ENCODE data around the gene LIN37.

LIN37 gene

DNA sequence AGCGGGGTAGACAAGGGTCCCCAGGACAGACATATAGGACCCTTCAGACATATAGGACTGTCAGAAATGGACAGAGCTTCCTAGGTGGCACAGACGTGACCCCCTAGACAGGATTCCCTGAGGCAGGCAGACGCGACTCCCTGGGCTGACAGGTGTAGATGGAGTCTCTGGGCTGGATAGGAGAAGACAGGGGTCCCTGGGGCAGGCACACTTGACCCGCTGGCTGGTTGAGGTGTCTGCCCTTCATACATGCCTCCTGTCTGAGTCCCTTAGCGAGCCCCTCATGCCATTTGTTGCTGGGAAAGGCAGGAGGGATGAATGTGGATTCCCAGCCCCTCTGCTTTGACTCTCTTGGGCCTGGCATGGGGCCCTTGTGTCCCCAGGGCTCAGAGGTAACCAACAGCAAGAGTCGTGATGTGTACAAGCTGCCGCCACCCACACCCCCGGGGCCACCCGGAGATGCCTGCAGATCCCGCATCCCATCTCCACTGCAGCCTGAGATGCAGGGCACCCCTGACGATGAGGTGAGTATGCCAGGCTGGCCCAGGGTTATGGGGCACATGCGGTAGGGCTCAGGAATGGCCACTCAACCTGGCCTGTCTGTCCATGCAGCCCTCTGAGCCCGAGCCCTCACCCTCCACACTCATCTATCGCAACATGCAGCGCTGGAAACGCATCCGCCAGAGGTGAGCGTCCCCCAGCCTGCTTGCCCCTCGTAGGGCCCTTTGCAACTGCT, 5.4 kb downstream of the LIN37 start:
- peaks cover 17% of the 10 kb centered on the region for H3K36me3 ChIP-seq (ENCODE audit: control insufficient read depth, insufficient read depth, low read length)
- TF ChIP-seq, protein P1, sequence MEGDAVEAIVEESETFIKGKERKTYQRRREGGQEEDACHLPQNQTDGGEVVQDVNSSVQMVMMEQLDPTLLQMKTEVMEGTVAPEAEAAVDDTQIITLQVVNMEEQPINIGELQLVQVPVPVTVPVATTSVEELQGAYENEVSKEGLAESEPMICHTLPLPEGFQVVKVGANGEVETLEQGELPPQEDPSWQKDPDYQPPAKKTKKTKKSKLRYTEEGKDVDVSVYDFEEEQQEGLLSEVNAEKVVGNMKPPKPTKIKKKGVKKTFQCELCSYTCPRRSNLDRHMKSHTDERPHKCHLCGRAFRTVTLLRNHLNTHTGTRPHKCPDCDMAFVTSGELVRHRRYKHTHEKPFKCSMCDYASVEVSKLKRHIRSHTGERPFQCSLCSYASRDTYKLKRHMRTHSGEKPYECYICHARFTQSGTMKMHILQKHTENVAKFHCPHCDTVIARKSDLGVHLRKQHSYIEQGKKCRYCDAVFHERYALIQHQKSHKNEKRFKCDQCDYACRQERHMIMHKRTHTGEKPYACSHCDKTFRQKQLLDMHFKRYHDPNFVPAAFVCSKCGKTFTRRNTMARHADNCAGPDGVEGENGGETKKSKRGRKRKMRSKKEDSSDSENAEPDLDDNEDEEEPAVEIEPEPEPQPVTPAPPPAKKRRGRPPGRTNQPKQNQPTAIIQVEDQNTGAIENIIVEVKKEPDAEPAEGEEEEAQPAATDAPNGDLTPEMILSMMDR (IDR thresholded peaks at IDR 0.05; ENCODE audit: insufficient read depth, low read length, poor library complexity, severe bottlenecking) = no peak

DNA sequence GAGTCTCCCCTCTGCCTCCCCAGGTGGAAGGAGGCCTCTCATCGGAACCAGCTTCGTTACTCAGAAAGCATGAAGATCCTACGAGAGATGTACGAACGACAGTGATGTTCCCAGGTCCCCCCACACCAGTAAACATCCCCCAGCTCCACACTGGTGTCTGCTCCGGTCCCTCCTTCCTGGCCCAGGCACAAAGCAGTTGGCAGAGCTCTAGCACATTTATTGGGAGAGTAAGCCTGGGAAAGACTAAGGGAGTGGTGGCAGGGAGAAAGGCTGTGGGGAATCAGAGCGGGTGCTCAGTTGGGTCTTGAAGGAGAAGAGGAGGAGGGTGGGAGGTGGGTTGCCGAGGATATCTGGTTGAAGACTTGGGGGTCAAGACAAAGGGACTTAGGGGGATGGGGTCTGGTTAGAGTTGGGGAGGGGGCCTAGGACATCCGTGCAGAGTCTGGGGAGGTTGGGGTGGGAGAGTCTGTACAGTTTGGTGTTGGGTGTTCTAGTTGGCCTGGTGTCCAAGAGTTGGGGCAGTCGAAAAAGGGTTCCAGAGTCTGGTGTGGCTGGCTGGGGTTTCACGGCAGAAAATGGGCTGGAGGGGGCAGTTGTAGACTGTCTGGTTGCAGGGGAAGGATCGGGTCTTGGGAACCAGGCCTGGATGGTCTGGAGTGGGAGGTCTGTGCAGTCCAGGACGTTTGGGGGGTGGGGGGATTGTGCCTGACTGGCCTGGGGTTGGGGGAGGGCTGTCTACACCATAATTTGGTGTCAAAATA, 6.2 kb downstream of the LIN37 start:
- Histone ChIP-seq H3K27me3 (replicated peaks; ENCODE audit: control insufficient read depth, insufficient read depth, low read length) (no peaks in the 10 kb centered on the region), H3K4me3 (replicated peaks; ENCODE audit: low read depth, low read length) (no peak overlapping the region), H3K36me3 (ENCODE audit: control insufficient read depth, insufficient read depth, low read length) (peaks cover 17% of the 10 kb centered on the region)
- no peak for DNase-seq (ENCODE audit: extremely low read depth, insufficient read length)
- TF ChIP-seq, protein P1 (IDR thresholded peaks at IDR 0.05; ENCODE audit: insufficient read depth, low read length, poor library complexity, severe bottlenecking) = no peak

More for the DNA sequence above, 5.4 kb downstream of the LIN37 start:
- Histone ChIP-seq H3K27me3 (replicated peaks; ENCODE audit: control insufficient read depth, insufficient read depth, low read length) (no peaks in the 10 kb centered on the region), H3K4me3 (replicated peaks; ENCODE audit: low read depth, low read length) (no peak overlapping the region)
- DNase-seq (ENCODE audit: extremely low read depth, insufficient read length) = no peak

DNA sequence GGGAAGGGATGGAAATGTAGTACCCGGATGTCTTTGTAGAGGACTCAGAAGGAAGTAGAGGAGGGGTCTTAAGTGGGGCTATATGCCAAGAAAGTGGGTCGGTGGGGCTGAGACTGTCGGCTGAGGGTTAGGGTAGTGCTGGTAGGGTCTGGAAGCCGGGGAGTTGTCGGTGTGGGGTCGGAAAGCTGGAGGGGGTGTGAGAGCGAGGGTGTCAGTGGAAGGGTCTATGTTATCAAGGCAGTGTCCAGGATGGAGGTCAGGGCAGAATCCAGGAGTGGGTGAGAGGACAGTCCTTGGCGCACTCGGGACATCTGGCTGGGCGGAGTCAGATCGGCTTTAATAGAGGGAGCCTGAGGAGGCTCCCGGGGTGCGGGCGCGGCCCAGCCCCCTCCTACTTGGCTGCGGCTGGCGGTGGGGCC, 6.8 kb downstream of the LIN37 start:
- H3K27me3 ChIP-seq (replicated peaks; ENCODE audit: control insufficient read depth, insufficient read depth, low read length) = no peaks in the 10 kb centered on the region
- TF ChIP-seq, protein P1 (IDR thresholded peaks at IDR 0.05; ENCODE audit: insufficient read depth, low read length, poor library complexity, severe bottlenecking) = no peak
- H3K4me3 ChIP-seq (replicated peaks; ENCODE audit: low read depth, low read length) = no peak overlapping the region
- no peak for DNase-seq (ENCODE audit: extremely low read depth, insufficient read length)
- H3K36me3 ChIP-seq (ENCODE audit: control insufficient read depth, insufficient read depth, low read length) = peaks cover 17% of the 10 kb centered on the region

DNA sequence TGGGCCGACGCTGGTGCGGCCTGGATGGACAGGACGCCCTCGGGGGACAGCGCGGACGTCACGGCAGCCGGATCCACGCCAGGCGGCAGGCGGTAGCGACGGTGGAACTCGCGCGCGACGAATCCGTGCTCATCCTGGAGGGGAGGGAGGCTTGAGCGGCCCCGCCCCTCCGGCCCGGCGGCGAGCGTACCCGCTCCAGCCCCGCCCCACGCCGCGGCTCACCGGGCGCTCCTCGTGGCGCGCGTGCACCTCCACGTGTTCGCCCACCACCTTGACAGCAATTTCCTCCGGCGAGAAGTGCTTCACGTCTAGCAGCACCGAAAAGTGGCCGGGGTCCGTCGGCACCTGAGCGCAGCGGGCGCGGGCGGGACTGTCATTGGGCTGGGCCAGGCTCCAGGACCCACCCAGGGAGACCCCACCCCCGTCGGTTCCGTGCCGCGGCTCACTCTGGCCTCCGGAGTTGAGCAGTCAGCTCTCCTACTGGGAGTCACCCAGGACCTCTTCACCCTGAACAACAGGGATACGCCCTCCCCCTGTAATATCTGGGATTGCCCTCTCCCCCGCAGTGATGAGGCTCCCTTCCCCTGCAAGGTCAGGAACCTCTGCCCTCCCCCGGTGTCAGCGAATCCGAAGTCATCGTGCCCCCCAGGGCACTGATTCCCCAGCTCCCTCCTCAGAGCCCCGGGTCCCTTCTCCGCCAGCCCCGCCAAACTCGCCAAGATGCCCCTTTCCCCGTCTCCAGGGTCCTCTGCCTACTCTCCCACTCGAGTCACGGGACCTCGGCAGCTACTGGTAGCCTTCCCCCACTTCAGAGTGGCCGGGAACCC, 7.4 kb downstream of the LIN37 start:
- H3K4me3 ChIP-seq (replicated peaks; ENCODE audit: low read depth, low read length) = no peak overlapping the region
- DNase-seq (ENCODE audit: extremely low read depth, insufficient read length) = no peak
- TF ChIP-seq, protein P1 (IDR thresholded peaks at IDR 0.05; ENCODE audit: insufficient read depth, low read length, poor library complexity, severe bottlenecking) = no peak
- H3K27me3 ChIP-seq (replicated peaks; ENCODE audit: control insufficient read depth, insufficient read depth, low read length) = no peaks in the 10 kb centered on the region
- peaks cover 17% of the 10 kb centered on the region for H3K36me3 ChIP-seq (ENCODE audit: control insufficient read depth, insufficient read depth, low read length)

DNA sequence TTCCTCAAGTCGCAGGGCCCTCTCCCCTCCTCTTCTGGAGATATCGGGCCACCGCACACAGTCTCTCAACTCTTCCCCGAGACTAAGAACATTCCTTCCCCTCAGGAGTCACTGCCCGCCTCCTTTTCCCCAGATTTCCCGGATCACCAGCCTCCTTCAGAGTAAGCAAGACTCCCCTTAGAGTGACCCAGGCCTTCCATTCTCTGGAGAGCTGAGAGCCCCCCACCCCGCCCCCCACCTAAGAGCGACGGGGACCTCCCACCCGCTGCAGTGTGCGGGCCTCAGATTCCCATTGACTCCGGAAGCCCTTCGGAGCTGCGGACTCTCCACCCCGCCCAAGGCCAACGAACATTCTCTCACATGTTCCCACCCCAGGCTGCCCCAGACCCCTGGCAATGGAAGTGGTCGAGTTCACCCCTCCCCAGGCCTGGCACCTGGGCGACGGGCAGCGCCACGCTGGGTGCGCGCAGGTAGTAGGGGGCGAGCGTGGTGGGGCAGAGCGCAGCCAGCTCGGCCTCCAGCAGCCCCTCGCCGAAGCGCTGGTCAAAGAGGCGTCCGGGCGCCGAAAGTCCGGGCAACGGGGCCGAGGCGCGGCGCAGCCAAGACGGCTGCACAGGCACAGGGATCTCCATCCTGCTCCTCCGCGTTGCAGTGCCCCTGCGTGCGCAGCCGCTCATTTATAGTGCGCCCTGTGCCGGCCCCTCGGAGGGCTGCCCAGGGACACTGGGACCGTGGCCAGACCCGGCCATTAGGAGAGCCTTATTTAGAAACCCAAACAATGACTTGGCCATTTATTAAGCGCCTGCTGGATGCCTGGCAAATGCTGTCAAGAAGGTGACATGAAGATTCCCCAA, 8.2 kb downstream of the LIN37 start, which contains the start of gene HSPB6:
Gene HSPB6, minus strand, starts transcription at position 653 of the 854 bp plus-strand sequence. Its CDS starts 21 bp downstream, at position 632.
- Histone ChIP-seq H3K36me3 (ENCODE audit: control insufficient read depth, insufficient read depth, low read length) (peaks cover 20% of the 10 kb centered on the region), H3K4me3 (replicated peaks; ENCODE audit: low read depth, low read length) (peak within 1 kb of the TSS; percentile 51), H3K27me3 (replicated peaks; ENCODE audit: control insufficient read depth, insufficient read depth, low read length) (no peaks in the 10 kb centered on the region)
- TF ChIP-seq, protein P1 (IDR thresholded peaks at IDR 0.05; ENCODE audit: insufficient read depth, low read length, poor library complexity, severe bottlenecking) = no peak
- DNase-seq (ENCODE audit: extremely low read depth, insufficient read length) = no peak

All from GM06990 (cell line).